ENCODE data around the gene HOXA6.
A peak's percentile ranks its signal among the peaks of the same experiment; 100 is the strongest.

HOXA6 gene

GRCh38 chr7:27172823-27173510 lies 25.4 kb upstream of the HOXA6 start:
- DNase-seq: peak; percentile 75

GRCh38 chr7:27172315-27172774 lies 24.8 kb upstream of the HOXA6 start:
- DNase-seq: no peak

- no peak for DNase-seq
Measured at GRCh38 chr7:27171637-27172314, 24.2 kb upstream of the HOXA6 start.

DNA sequence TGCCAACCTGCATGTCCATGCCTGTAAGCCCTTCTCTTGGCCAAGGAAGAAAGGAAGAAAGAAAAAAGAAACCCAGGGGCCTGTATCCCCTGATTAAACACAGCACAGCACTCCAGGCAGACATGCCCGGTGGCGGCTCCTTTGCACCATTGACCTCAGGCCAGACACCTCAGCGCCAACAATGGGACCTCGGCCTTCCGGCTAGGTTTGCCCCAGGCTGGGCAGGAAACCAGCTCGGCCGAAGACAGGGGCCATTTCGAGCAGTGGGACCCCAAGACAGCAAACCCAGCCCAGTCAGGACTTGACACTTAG lies 23.7 kb upstream of the HOXA6 start:
- DNase-seq: no peak

DNA sequence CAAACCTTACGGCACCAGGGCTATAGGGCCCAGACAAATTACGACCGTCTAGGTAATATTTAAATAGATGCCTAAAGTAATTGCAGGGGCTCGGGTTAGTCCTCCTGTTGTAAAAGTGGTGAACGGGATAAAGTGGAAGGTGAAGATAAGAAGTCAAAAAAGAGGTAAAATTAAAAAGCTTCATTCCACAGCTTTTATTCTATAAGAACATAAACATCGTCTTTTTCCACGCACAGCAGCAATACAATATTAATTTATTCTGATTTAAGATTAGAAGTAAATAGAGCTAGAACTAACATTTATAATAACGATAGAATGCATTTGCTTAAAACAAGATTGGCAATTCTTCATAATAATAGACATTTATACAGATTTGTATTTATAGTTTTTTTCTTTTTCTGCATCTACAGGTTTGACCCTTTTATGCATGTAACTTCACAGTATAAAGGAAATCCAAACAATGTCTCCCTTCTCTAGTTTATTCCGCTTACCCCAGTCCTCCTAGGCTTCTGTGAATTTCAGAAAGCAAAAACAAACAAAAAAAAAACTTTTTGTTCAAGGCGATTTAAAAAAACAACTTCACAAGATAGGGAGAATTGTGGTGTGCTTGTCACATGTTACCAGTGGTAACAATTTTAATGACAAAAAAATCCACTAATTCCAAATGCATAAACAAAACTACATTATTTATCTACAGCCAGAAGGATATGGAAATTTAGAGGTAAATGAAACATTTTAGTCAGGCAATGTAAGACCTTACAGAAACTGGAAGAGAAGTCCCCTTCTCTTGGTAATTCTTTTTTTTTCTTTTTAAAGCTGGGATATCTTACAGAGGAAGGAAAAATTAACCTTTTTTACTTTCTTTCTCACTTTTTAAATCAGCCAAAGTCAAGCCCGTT lies 23.1 kb upstream of the HOXA6 start:
- DNase-seq: no peak

GRCh38 chr7:27169658-27170425 lies 22.3 kb upstream of the HOXA6 start:
- DNase-seq: peak; percentile 58

- peak; percentile 75 for DNase-seq
Measured at GRCh38 chr7:27168265-27168947, 20.8 kb upstream of the HOXA6 start.

DNA sequence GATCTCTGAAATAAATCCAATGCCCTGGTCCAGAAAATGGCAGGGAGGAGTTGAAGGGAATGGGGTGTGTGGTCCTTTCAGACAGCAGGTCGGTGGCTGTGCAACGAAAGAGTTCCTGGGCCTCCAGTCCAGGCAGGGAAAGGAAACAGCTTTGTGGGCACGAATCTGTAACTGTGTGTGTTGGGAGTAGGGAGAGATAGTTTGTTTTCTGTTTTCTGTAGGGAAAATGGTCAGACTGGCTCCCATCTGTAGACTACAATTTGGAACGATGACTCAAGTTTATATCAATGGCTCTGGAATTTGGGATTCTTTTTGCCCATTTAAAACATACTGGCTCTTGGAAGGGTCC lies 20.3 kb upstream of the HOXA6 start:
- peak; percentile 69 for DNase-seq

DNA sequence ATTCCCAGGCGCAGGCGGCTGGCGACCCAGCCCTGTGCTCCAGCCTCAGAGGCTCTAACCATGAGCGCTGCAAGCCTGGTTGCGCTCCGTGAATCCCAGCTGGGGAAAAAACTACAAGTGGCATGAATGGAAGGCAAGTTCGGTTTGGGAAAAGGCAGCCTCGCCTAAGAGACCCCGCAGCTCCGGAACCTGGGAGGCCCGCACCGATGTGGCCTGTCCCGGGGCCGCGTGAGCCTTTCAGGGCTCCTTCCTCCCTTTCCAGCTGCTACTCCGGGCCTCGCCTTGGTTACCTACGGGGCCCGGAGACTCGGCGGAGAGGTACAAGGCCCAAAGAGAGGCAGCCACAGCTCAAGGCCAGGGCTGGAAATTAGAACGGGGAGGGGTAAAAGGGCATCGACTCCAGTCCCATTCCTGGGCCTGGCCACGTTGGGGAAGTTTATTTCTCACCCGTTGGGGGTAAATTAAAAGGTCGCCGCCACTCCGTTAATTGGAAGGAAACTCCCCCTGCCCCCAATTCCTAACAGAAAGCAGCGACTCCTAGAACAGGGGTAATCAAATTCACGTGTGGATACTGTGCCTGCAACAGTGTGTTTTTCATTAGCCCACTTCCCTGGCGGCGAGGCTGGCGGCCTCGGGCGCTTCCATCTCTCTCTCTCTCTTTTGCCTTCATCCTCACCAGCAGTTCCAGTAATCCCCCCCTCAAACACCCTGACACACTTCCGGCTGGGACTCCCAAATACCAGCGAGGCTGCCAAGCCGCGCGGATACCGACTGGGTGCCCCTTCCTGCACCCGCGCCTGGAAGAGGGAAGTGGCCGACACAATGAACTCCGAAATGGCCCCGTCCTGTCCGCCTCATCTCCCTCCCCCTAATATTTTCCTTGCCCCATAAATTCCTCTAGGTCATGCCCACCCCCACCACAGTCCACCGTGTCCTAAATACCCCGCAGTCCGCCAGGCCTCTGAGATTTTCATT lies 19.2 kb upstream of the HOXA6 start:
- peak; percentile 77 for DNase-seq

DNA sequence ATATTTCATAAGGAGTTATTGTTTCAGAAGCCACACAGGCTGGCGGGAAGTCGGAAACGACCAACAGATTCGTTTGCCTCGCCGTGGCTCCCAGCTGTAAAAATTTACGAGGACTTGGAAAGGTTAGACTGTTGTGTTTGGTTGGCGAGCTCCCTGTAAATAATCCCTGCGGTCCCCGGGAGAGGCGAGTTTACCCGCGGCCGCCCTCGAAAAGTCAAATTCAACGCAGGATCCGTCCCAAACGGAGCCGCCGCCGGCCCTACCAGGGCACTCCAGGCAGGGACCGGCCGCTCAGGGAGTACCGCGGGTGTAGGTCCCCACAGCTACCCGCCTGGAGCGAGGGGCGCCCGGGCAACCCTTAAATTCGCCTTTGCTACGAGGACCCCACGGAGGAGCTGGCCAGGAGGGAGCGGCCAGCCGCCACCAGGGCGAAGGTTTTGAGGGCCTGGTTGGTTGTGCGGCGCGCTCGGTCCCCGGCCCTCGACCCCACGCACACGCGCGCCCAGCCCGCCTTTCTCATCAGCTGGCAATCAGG lies 18.5 kb upstream of the HOXA6 start:
- peak; percentile 51 for DNase-seq

GRCh38 chr7:27165089-27165995 lies 17.8 kb upstream of the HOXA6 start, which contains the start of gene HOXA9:
TSS of gene HOXA9 (minus strand) at chr7:27165537. CDS start at chr7:27165457, 80 bp downstream.
- peak; percentile 95 for DNase-seq

DNA sequence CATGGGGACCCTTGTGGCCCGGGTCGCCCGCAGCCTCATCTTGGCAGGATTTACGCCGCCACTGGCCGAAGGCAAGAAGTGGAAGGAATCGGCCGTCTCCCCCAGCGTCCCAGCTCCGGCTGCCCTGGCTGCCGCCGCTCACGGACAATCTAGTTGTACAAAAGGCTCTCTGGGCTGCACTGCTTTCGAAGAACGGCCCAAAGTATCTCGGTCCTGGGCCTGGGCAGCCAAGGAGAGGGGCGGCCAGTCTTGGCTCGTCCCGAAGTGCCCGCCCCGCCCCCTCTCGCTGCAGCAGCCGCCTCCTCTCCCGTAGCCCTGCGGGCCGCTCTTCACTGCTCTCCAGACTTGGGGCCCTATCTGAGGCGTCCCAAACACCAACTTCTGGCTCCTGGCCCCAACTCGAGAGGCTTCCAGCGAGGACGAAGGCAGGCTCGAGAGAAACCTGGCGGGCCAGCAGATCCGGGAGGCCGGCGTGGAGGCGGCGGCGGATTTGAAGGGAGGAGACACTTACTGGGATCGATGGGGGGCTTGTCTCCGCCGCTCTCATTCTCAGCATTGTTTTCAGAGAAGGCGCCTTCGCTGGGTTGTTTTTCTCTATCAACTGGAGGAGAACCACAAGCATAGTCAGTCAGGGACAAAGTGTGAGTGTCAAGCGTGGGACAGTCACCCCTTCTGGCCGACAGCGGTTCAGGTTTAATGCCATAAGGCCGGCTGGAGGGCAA lies 17.0 kb upstream of the HOXA6 start:
- no peak for DNase-seq

DNA sequence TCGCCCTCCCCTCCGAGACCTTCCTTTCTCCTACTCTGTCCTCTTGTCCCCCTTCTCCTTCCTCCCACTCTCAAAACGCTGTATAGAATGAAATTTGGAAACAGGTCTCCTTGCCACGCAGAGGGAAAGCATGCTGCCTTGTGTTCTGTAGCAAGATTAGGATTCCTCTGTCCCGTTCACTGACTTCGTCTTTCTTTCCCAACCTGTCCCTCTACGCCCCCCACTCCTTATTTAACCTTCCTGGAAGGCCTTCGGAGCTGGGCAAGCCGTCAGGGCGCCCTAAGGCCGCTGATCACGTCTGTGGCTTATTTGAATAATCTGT lies 16.4 kb upstream of the HOXA6 start:
- DNase-seq: no peak

GRCh38 chr7:27163288-27164044 lies 15.9 kb upstream of the HOXA6 start:
- DNase-seq: no peak

DNA sequence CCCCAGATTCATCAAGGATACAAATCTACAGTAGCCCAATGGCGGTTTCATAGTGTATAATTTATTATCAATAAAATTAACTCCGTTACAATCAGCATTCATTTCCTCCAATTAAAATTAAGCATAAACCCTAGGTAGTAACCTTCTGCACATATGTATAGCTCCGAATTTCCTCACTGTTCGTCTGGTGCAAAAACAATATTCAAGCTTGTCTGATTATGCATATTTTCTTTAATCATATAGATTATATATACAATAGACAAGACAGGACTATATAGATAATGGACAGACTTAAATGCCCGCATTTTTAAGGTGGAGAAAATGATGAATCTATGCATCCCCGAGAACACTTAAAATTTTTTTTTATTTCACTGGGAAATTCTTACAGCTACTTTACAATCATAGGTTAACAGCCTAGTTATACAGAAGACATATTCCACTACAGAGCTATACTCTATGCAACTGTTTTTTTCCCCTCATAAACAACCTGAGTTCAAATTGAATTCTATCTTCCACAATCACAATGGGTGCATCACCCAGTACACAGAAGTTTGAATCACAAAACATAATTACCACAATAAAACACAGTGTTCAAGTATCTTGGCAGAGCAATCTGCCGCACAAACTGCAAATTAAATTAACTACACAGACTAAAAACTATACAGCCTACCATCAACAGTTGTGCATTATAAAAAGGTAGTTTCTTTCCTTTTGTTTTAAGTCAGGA lies 15.2 kb upstream of the HOXA6 start:
- DNase-seq: no peak

GRCh38 chr7:27161721-27162560 lies 14.4 kb upstream of the HOXA6 start:
- no peak for DNase-seq
